H9 (cell line): ENCODE measurements around the gene ZNF160. TPM values are rescaled to one million over a fixed set of nuclear protein-coding genes. Genes with fewer than 3 reads are reported as not detected.

ENCODE experiments used
- DNase-seq: peaks from one replicate; pipeline ENCODE4 v3.0.0-alpha.2; 2017
- H2AFZ ChIP-seq: one replicate; pipeline ENCODE4 v1.6.1; 2013; ENCODE audit warnings: mild to moderate bottlenecking, low read length, control low read depth, moderate library complexity
- H2AK5ac ChIP-seq: 2 replicates; pipeline ENCODE4 v1.6.1; 2013; ENCODE audit warnings: low read length, control low read depth, mixed read lengths; ENCODE audit not compliant: insufficient read length
- H2BK120ac ChIP-seq: one replicate; pipeline ENCODE4 v1.6.1; 2013; ENCODE audit warnings: low read depth, mild to moderate bottlenecking, low read length, control low read depth, inconsistent platforms; ENCODE audit not compliant: poor library complexity, severe bottlenecking
- H2BK12ac ChIP-seq: 2 replicates; pipeline ENCODE4 v1.6.1; 2013; ENCODE audit warnings: low read length, control low read depth, mixed read lengths, low read depth; ENCODE audit not compliant: insufficient read length
- H2BK15ac ChIP-seq: 2 replicates; pipeline ENCODE4 v1.6.1; 2013; ENCODE audit warnings: low read depth, low read length, control low read depth
- H2BK20ac ChIP-seq: one replicate; pipeline ENCODE4 v1.6.1; 2013; ENCODE audit warnings: low read depth, mild to moderate bottlenecking, low read length, control low read depth, inconsistent platforms; ENCODE audit not compliant: poor library complexity, severe bottlenecking
- H2BK5ac ChIP-seq: 2 replicates; pipeline ENCODE4 v1.6.1; 2013; ENCODE audit warnings: low read length, control low read depth, mixed read lengths; ENCODE audit not compliant: insufficient read length
- H3K14ac ChIP-seq: 2 replicates; pipeline ENCODE4 v1.6.1; 2013; ENCODE audit warnings: low read length, control low read depth; ENCODE audit not compliant: insufficient read depth
- H3K18ac ChIP-seq: 2 replicates; pipeline ENCODE4 v1.6.1; 2013; ENCODE audit warnings: low read depth, mild to moderate bottlenecking, mixed read lengths, low read length, control low read depth; ENCODE audit not compliant: insufficient read length
- H3K23ac ChIP-seq: 2 replicates; pipeline ENCODE4 v1.6.1; 2013; ENCODE audit warnings: low read length, control low read depth, mixed read lengths, low read depth; ENCODE audit not compliant: insufficient read length
- H3K23me2 ChIP-seq: 2 replicates; pipeline ENCODE4 v1.6.1; 2013; ENCODE audit warnings: low read depth, mild to moderate bottlenecking, mixed read lengths, low read length, control low read depth; ENCODE audit not compliant: insufficient read length, poor library complexity, severe bottlenecking
- H3K27ac ChIP-seq: 2 replicates; pipeline ENCODE4 v1.5.1; 2013; ENCODE audit warnings: low read length, control low read depth, mixed read lengths, low read depth; ENCODE audit not compliant: insufficient read length
- H3K27me3 ChIP-seq: 2 replicates; pipeline ENCODE4 v1.6.1; 2013; ENCODE audit warnings: low read length, control low read depth, inconsistent platforms; ENCODE audit not compliant: insufficient read depth
- H3K4ac ChIP-seq: 2 replicates; pipeline ENCODE4 v1.6.1; 2013; ENCODE audit warnings: low read depth, mild to moderate bottlenecking, control low read depth, inconsistent platforms, low read length, moderate library complexity
- H3K4me1 ChIP-seq: 2 replicates; pipeline ENCODE4 v1.6.1; 2013; ENCODE audit warnings: low read length, control low read depth, inconsistent platforms; ENCODE audit not compliant: insufficient read depth
- H3K4me2 ChIP-seq: 2 replicates; pipeline ENCODE4 v1.6.1; 2013; ENCODE audit warnings: low read length, control low read depth, mixed read lengths; ENCODE audit not compliant: insufficient read length, insufficient read depth
- H3K56ac ChIP-seq: 2 replicates; pipeline ENCODE4 v1.6.1; 2013; ENCODE audit warnings: low read depth, mild to moderate bottlenecking, mixed read lengths, low read length, control low read depth; ENCODE audit not compliant: insufficient read length
- H3K79me1 ChIP-seq: 2 replicates; pipeline ENCODE4 v1.6.1; 2013; ENCODE audit warnings: low read depth, mild to moderate bottlenecking, moderate library complexity, low read length, control low read depth, inconsistent platforms; ENCODE audit not compliant: insufficient read depth, poor library complexity, severe bottlenecking
- H3K79me2 ChIP-seq: 2 replicates; pipeline ENCODE4 v1.6.1; 2013; ENCODE audit warnings: low read length, control low read depth, inconsistent platforms; ENCODE audit not compliant: insufficient read depth
- H3K9ac ChIP-seq: 2 replicates; pipeline ENCODE4 v1.6.1; 2013; ENCODE audit warnings: low read length, control low read depth, mixed read lengths; ENCODE audit not compliant: insufficient read length; ENCODE audit errors: extremely low read depth
- H3K9me3 ChIP-seq: one replicate; pipeline ENCODE4 v1.6.1; 2013; ENCODE audit warnings: low read depth, low read length, inconsistent platforms; ENCODE audit not compliant: control insufficient read depth
- H3T11ph ChIP-seq: one replicate; pipeline ENCODE4 v1.6.1; 2013; ENCODE audit warnings: mild to moderate bottlenecking, low read length, control low read depth, inconsistent platforms
- H4K20me1 ChIP-seq: one replicate; pipeline ENCODE4 v1.6.1; 2013; ENCODE audit not compliant: control insufficient read depth, insufficient read length, insufficient read depth
- H4K5ac ChIP-seq: 2 replicates; pipeline ENCODE4 v1.6.1; 2013; ENCODE audit warnings: low read depth, mild to moderate bottlenecking, mixed read lengths, low read length, control low read depth; ENCODE audit not compliant: insufficient read length
- H4K8ac ChIP-seq: replicated peaks from 2 replicates; pipeline ENCODE4 v1.6.1; 2013; ENCODE audit warnings: low read length, control low read depth, mixed read lengths, low read depth; ENCODE audit not compliant: insufficient read length
- H4K91ac ChIP-seq: 2 replicates; pipeline ENCODE4 v1.6.1; 2013; ENCODE audit warnings: low read depth, mild to moderate bottlenecking, moderate library complexity, mixed read lengths, low read length, control low read depth; ENCODE audit not compliant: insufficient read length
- H3K27ac Mint-ChIP-seq, 3 experiments: 2 replicates in 2 of 3; 3 replicates in 1 of 3; pipeline ENCODE4 v1.8.0; 2020 to 2021; ENCODE audit warnings: mixed read lengths in 3 of 3, mild to moderate bottlenecking in 1 of 3, moderate library complexity in 1 of 3
- H3K27me3 Mint-ChIP-seq: 2 replicates; pipeline ENCODE4 v1.8.0; 2021; ENCODE audit warnings: low read depth, mild to moderate bottlenecking, moderate library complexity, mixed read lengths
- H3K36me3 Mint-ChIP-seq, 3 experiments: 2 replicates in 2 of 3; 3 replicates in 1 of 3; pipeline ENCODE4 v1.8.0; 2020 to 2021; ENCODE audit warnings: low read depth in 3 of 3, mixed read lengths in 3 of 3; ENCODE audit not compliant: insufficient read depth in 1 of 3
- H3K4me1 Mint-ChIP-seq, 2 experiments: 2 replicates each; pipeline ENCODE4 v1.8.0; 2020; ENCODE audit warnings: mixed read lengths in 2 of 2
- H3K4me3 Mint-ChIP-seq, 2 experiments: 2 replicates in 1 of 2; 3 replicates in 1 of 2; pipeline ENCODE4 v1.8.0; 2020 to 2021; ENCODE audit warnings: mild to moderate bottlenecking in 2 of 2, mixed read lengths in 2 of 2, moderate library complexity in 1 of 2
- H3K9me3 Mint-ChIP-seq, 2 experiments: 2 replicates in 1 of 2; 3 replicates in 1 of 2; pipeline ENCODE4 v1.8.0; 2020; ENCODE audit warnings: mild to moderate bottlenecking in 2 of 2, mixed read lengths in 2 of 2, moderate library complexity in 1 of 2
- CTCF ChIP-seq: fragments of 200-600 bp; sonication (generic); conservative IDR thresholded peaks from 3 replicates; pipeline ENCODE4 v1.8.0; 2021; ENCODE audit warnings: antibody characterized with exemption, mild to moderate bottlenecking
- WGBS: extraction: QIAGEN DNeasy Blood & Tissue Kit; methylation state at CpG from one replicate; pipeline ENCODE4 v1.1.7; 2013; ENCODE audit warnings: missing lambda C conversion rate, low lambda C conversion rate, mixed read lengths; ENCODE audit not compliant: insufficient read length; ENCODE audit errors: extremely low coverage; 5-methylcytosine and 5-hydroxymethylcytosine counted together
- total RNA-seq: library from RNA; stranded (reverse); gene quantifications from 2 replicates; pipeline ENCODE4 v1.2.1, GENCODE V29; 2021

ZNF160 gene
- total RNA-seq, 1 experiment from 2014 or later: 31.1 TPM

- H3K23me2 ChIP-seq: no peaks in the 10 kb centered on the region
- H2BK5ac ChIP-seq: no peak overlapping the region
- H3K18ac ChIP-seq: no peak overlapping the region
- H2BK20ac ChIP-seq: no peak overlapping the region
- Mint-ChIP-seq H3K4me1 (peaks cover 4 to 6% of the 10 kb centered on the region in 2 experiments; a peak in 3 of 4 replicates), H3K36me3 (peaks cover 0 to 4% (median 4%) of the 10 kb centered on the region in 3 experiments; a peak in 3 of 7 replicates), H3K27ac (no peak overlapping the region; a peak in 1 of 7 replicates), H3K27me3 (peaks cover 7% of the 10 kb centered on the region), H3K9me3 (peaks cover 21 to 22% of the 10 kb centered on the region in 2 experiments), H3K4me3 (no peak overlapping the region)
- no peak overlapping the region for H2AK5ac ChIP-seq
- H3K23ac ChIP-seq: no peak overlapping the region
- H3K4ac ChIP-seq: no peak overlapping the region
- no peaks in the 10 kb centered on the region for H3K79me1 ChIP-seq
- H3K27ac ChIP-seq: no peak overlapping the region
- no peak overlapping the region for H3T11ph ChIP-seq
- H4K8ac ChIP-seq: no peak overlapping the region
- DNase-seq: no peak
- no peak overlapping the region for H2BK120ac ChIP-seq
- no peak overlapping the region for H3K4me2 ChIP-seq
- H3K9ac ChIP-seq: no peak overlapping the region
- H3K4me1 ChIP-seq: no peaks in the 10 kb centered on the region
- no peaks in the 10 kb centered on the region for H4K20me1 ChIP-seq
- no peak overlapping the region for H3K14ac ChIP-seq
- no peak overlapping the region for H4K5ac ChIP-seq
- H3K56ac ChIP-seq: no peak overlapping the region
- H2BK12ac ChIP-seq: no peak overlapping the region
- no peak overlapping the region for H4K91ac ChIP-seq
- TF ChIP-seq CTCF: no peak
- no peak overlapping the region for H2BK15ac ChIP-seq
- no CpG with 5 or more reads among the region's 16 CpGs for WGBS
- H2AFZ ChIP-seq: no peak overlapping the region
- no peaks in the 10 kb centered on the region for H3K27me3 ChIP-seq
- no peaks in the 10 kb centered on the region for H3K9me3 ChIP-seq
- H3K79me2 ChIP-seq: no peaks in the 10 kb centered on the region
Observed at GRCh38 chr19:53045536-53045935, 57.7 kb downstream of the ZNF160 start.
